SK-N-SH (cell line): Measurements from ENCODE around the gene LMBR1. TPM values are rescaled to one million over a fixed set of nuclear protein-coding genes. Genes with fewer than 3 reads are reported as not detected.

ENCODE experiments used
- CTCF ChIA-PET: fragments of 300-600, 350-600 bp; formaldehyde crosslinking; extraction: SDS; loops from one replicate; lab custom pipeline; 2021; lab: Yijun Ruan, JAX
- POLR2A ChIA-PET: fragments of 350-600 bp; sonication (Branson Sonifier 250); formaldehyde crosslinking; extraction: SDS; loops from one replicate; lab custom pipeline; 2020; ENCODE audit warnings: antibody characterized with exemption, inconsistent platforms; lab: Yijun Ruan, JAX
- DNase-seq: peaks from one replicate; pipeline ENCODE4 v3.0.0; 2012
- H2AFZ ChIP-seq: fragments of 200-600 bp; sonication (generic); 2 replicates; pipeline ENCODE4 v1.8.1; 2016; ENCODE audit warnings: antibody characterized with exemption, mild to moderate bottlenecking, low read depth
- H3F3A ChIP-seq: fragments of 200-600 bp; sonication (generic); replicated peaks from 2 replicates; pipeline ENCODE3; 2016; ENCODE audit warnings: antibody characterized with exemption, mild to moderate bottlenecking; ENCODE audit not compliant: insufficient read depth
- H3K27ac ChIP-seq, 2 experiments: fragments of 200-500 bp in 1 of 2; fragments of 200-600 bp in 1 of 2; sonication (Bioruptor generic) in 1 of 2; sonication (generic), shearing (Covaris generic) in 1 of 2; 2 replicates each; pipeline versions ENCODE4 v1.5.1 to v1.6.1; 2014 to 2016; ENCODE audit warnings: low read depth in 2 of 2, inconsistent platforms in 1 of 2, low read length in 1 of 2, mild to moderate bottlenecking in 1 of 2, mixed read lengths in 1 of 2
- H3K27me3 ChIP-seq: fragments of 200-600 bp; sonication (generic), shearing (Covaris generic); 2 replicates; pipeline ENCODE4 v1.6.1; 2016; ENCODE audit warnings: mixed run types; ENCODE audit not compliant: insufficient read depth
- H3K36me3 ChIP-seq, 2 experiments: fragments of 200-500 bp in 1 of 2; fragments of 200-600 bp in 1 of 2; sonication (Bioruptor generic) in 1 of 2; sonication (generic) in 1 of 2; replicated peaks in 1 of 2; 2 replicates each; pipeline versions ENCODE3 to v1.5.1; 2014 to 2016; ENCODE audit warnings: low read length in 1 of 2, mild to moderate bottlenecking in 1 of 2; ENCODE audit not compliant: insufficient read depth in 2 of 2, control insufficient read depth in 1 of 2
- H3K4me1 ChIP-seq, 2 experiments: fragments of 200-500 bp in 1 of 2; fragments of 200-600 bp in 1 of 2; sonication (Bioruptor generic) in 1 of 2; sonication (generic), shearing (Covaris generic) in 1 of 2; 2 replicates each; pipeline versions ENCODE4 v1.5.1 to v1.6.1; 2014 to 2016; ENCODE audit warnings: low read depth in 1 of 2, low read length in 1 of 2, mixed run types in 1 of 2; ENCODE audit not compliant: insufficient read depth in 2 of 2, control insufficient read depth in 1 of 2
- H3K4me2 ChIP-seq: fragments of 200-600 bp; sonication (generic), shearing (Covaris generic); 2 replicates; pipeline ENCODE4 v1.6.1; 2017; ENCODE audit warnings: mixed run types
- H3K4me3 ChIP-seq, 2 experiments: fragments of 200-500 bp in 1 of 2; fragments of 200-600 bp in 1 of 2; sonication (Bioruptor generic) in 1 of 2; sonication (generic), shearing (Covaris generic) in 1 of 2; 2 replicates each; pipeline versions ENCODE4 v1.5.1 to v1.8.1; 2014 to 2016; ENCODE audit warnings: low read depth in 2 of 2, inconsistent platforms in 1 of 2, low read length in 1 of 2, mild to moderate bottlenecking in 1 of 2, mixed read lengths in 1 of 2, moderate library complexity in 1 of 2
- H3K79me2 ChIP-seq: fragments of 200-600 bp; sonication (generic); 2 replicates; pipeline ENCODE4 v1.8.1; 2017; ENCODE audit warnings: mild to moderate bottlenecking; ENCODE audit not compliant: insufficient read depth
- H3K9ac ChIP-seq: fragments of 200-600 bp; sonication (generic); 2 replicates; pipeline ENCODE4 v1.6.1; 2017; ENCODE audit warnings: mixed run types
- H3K9me2 ChIP-seq: fragments of 200-600 bp; sonication (generic); 2 replicates; pipeline ENCODE4 v1.6.1; 2017; ENCODE audit warnings: mixed run types
- H3K9me3 ChIP-seq: fragments of 200-600 bp; sonication (generic); 2 replicates; pipeline ENCODE4 v1.6.1; 2017; ENCODE audit warnings: mixed run types, mild to moderate bottlenecking, moderate library complexity
- H4K20me1 ChIP-seq: fragments of 200-600 bp; sonication (generic); 2 replicates; pipeline ENCODE4 v1.6.1; 2017; ENCODE audit warnings: mild to moderate bottlenecking, mixed run types; ENCODE audit not compliant: insufficient read depth
- CHD2 ChIP-seq: fragments of 150-350 bp; IDR thresholded peaks from 2 replicates; pipeline ENCODE4 v1.6.1; 2018; ENCODE audit warnings: low read length; ENCODE audit not compliant: partially characterized antibody
- ELF1 ChIP-seq: IDR thresholded peaks from 2 replicates; pipeline ENCODE4 v1.4.0; 2012
- FOSL2 ChIP-seq: IDR thresholded peaks from 2 replicates; pipeline ENCODE4 v1.4.0; 2012; ENCODE audit warnings: low read depth, mild to moderate bottlenecking, moderate library complexity, borderline replicate concordance
- FOXM1 ChIP-seq: IDR thresholded peaks from 2 replicates; pipeline ENCODE4 v1.4.0; 2012; ENCODE audit warnings: low read depth, mild to moderate bottlenecking
- GABPA ChIP-seq: IDR thresholded peaks from 2 replicates; pipeline ENCODE4 v1.4.0; 2012; ENCODE audit warnings: low read depth, mild to moderate bottlenecking
- NFIC ChIP-seq: IDR thresholded peaks from 2 replicates; pipeline ENCODE4 v1.4.0; 2012; ENCODE audit warnings: borderline replicate concordance
- NRF1 ChIP-seq: IDR thresholded peaks from 2 replicates; pipeline ENCODE4 v1.6.1; 2012; ENCODE audit warnings: low read depth, mild to moderate bottlenecking, low read length
- RCOR1 ChIP-seq: fragments of 150-350 bp; IDR thresholded peaks from 2 replicates; pipeline ENCODE4 v1.6.1; 2017; ENCODE audit warnings: antibody characterized with exemption, low read length
- RFX5 ChIP-seq: IDR thresholded peaks from 2 replicates; pipeline ENCODE4 v1.6.1; 2012; ENCODE audit warnings: mild to moderate bottlenecking, improper control_type of control experiment, low read length
- TCF12 ChIP-seq: IDR thresholded peaks from 2 replicates; pipeline ENCODE4 v1.4.0; 2012
- TEAD4 ChIP-seq: IDR thresholded peaks from 2 replicates; pipeline ENCODE4 v1.4.0; 2012; ENCODE audit warnings: mild to moderate bottlenecking, borderline replicate concordance; ENCODE audit not compliant: insufficient read depth
- USF2 ChIP-seq: fragments of 150-350 bp; IDR thresholded peaks from 2 replicates; pipeline ENCODE4 v1.6.1; 2017; ENCODE audit warnings: antibody characterized with exemption, low read length, low read depth, borderline replicate concordance
- YY1 ChIP-seq: IDR thresholded peaks from 2 replicates; pipeline ENCODE4 v1.4.0; 2012; ENCODE audit warnings: low read depth, mild to moderate bottlenecking
- WGBS: methylation state at CpG from one replicate; pipeline ENCODE4 v1.1.6; 2017; ENCODE audit warnings: low lambda C conversion rate; 5-methylcytosine and 5-hydroxymethylcytosine counted together
- polyA plus RNA-seq, 3 experiments: library from polyadenylated mRNA; depleted of rRNA; stranded (reverse); fragments of >200 nt; gene quantifications; 2 replicates each; pipeline ENCODE4 v1.2.3, GENCODE V29; 2012
- TF ChIP-seq, protein P1 (sequence below): fragments of 200-600 bp; sonication (generic); IDR thresholded peaks from 2 replicates; pipeline ENCODE4 v1.6.1; 2017; ENCODE audit warnings: antibody characterized with exemption, mild to moderate bottlenecking, moderate library complexity
- TF ChIP-seq, protein P2 (sequence below): fragments of 150-350 bp; IDR thresholded peaks from 2 replicates; pipeline ENCODE4 v1.6.1; 2016; ENCODE audit warnings: mild to moderate bottlenecking, low read depth, low read length

LMBR1 gene
- polyA plus RNA-seq, 1 of the 3 experiments (the other 2 are of a cell fraction), result 24.6 TPM

GRCh38 chr7:156802214-156802613, 90.8 kb downstream of the LMBR1 start (continued):
- TF ChIP-seq NRF1 (no peak), TEAD4 (no peak), FOXM1 (no peak), RFX5 (no peak), USF2 (no peak), CHD2 (no peak), FOSL2 (no peak)

- no peaks in the 10 kb centered on the region for H3K79me2 ChIP-seq
- H3K27ac ChIP-seq, result peak overlapping the region in 1 of 2 experiments; percentile 100; a peak in 1 of 4 replicates
- peaks cover 11 to 24% of the 10 kb centered on the region in 2 experiments for H3K36me3 ChIP-seq
- WGBS, result 97% methylated on average over 4 of the region's 4 CpGs
- H3F3A ChIP-seq, result no peaks in the 10 kb centered on the region
- no peak for DNase-seq
- no peaks in the 10 kb centered on the region for H4K20me1 ChIP-seq
- no peak overlapping the region for H3K4me3 ChIP-seq
- no peaks in the 10 kb centered on the region for H3K27me3 ChIP-seq
- no peaks in the 10 kb centered on the region for H3K9me3 ChIP-seq
- TF ChIP-seq NFIC (no peak), USF2 (no peak), GABPA (no peak), ELF1 (no peak), YY1 (no peak), RCOR1 (no peak), TEAD4 (no peak), TCF12 (no peak)
- TF ChIP-seq, protein P1, sequence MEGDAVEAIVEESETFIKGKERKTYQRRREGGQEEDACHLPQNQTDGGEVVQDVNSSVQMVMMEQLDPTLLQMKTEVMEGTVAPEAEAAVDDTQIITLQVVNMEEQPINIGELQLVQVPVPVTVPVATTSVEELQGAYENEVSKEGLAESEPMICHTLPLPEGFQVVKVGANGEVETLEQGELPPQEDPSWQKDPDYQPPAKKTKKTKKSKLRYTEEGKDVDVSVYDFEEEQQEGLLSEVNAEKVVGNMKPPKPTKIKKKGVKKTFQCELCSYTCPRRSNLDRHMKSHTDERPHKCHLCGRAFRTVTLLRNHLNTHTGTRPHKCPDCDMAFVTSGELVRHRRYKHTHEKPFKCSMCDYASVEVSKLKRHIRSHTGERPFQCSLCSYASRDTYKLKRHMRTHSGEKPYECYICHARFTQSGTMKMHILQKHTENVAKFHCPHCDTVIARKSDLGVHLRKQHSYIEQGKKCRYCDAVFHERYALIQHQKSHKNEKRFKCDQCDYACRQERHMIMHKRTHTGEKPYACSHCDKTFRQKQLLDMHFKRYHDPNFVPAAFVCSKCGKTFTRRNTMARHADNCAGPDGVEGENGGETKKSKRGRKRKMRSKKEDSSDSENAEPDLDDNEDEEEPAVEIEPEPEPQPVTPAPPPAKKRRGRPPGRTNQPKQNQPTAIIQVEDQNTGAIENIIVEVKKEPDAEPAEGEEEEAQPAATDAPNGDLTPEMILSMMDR, result no peak
- TF ChIP-seq, protein P2, sequence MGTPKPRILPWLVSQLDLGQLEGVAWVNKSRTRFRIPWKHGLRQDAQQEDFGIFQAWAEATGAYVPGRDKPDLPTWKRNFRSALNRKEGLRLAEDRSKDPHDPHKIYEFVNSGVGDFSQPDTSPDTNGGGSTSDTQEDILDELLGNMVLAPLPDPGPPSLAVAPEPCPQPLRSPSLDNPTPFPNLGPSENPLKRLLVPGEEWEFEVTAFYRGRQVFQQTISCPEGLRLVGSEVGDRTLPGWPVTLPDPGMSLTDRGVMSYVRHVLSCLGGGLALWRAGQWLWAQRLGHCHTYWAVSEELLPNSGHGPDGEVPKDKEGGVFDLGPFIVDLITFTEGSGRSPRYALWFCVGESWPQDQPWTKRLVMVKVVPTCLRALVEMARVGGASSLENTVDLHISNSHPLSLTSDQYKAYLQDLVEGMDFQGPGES, result no peak
- peaks cover 0 to 65% of the 10 kb centered on the region in 2 experiments; a peak in 2 of 4 replicates for H3K4me1 ChIP-seq
- ChIA-PET POLR2A (no interaction called here), CTCF (interaction anchor here (1.1 to 2.0 kb wide), 2 partner anchors 17 to 21 kb away, joined by 3 to 11 read pairs; no protein-coding TSS in a partner anchor)
- H3K4me2 ChIP-seq, result no peak overlapping the region
- H2AFZ ChIP-seq, result no peak overlapping the region
- H3K9ac ChIP-seq, result no peak overlapping the region
- H3K9me2 ChIP-seq, result no peaks in the 10 kb centered on the region
These were observed 97.6 kb downstream of the LMBR1 start for GRCh38 chr7:156795415-156795814.
